ENCODE measurements around the gene ZFP36L1.
A peak's percentile ranks its signal among the peaks of the same experiment; 100 is the strongest.

ZFP36L1 gene

DNA sequence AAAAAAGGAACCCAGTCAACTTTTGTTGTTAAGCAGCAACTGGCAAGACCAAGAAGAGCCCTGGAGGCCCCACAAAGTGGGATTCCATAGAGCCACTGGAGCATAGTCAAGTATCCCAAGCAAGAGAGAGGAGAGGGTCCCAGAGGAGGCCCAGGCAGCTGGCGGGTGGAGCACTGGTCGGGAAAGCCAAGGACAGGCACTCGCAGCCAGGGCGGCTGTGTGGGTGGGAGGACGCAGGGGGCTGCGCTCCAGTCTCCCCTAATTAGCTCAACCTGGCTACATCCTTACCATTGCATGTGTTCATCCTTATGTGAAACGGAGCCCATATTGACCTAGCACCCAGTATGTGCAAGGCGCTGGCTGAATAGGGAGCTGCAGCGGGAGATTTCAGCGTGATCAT lies 18.3 kb upstream of the ZFP36L1 start:
- no peak overlapping the region for H3K4ac ChIP-seq (ENCODE audit: low read depth, low read length)
- peaks cover 27 to 29% of the 10 kb centered on the region in 2 experiments for H3K4me1 ChIP-seq (ENCODE audit: control insufficient read depth in 1 of 2, insufficient read depth in 2 of 2, low read length in 2 of 2)
- H2AFZ ChIP-seq (ENCODE audit: insufficient read depth, low read length, poor library complexity) = no peak overlapping the region

DNA sequence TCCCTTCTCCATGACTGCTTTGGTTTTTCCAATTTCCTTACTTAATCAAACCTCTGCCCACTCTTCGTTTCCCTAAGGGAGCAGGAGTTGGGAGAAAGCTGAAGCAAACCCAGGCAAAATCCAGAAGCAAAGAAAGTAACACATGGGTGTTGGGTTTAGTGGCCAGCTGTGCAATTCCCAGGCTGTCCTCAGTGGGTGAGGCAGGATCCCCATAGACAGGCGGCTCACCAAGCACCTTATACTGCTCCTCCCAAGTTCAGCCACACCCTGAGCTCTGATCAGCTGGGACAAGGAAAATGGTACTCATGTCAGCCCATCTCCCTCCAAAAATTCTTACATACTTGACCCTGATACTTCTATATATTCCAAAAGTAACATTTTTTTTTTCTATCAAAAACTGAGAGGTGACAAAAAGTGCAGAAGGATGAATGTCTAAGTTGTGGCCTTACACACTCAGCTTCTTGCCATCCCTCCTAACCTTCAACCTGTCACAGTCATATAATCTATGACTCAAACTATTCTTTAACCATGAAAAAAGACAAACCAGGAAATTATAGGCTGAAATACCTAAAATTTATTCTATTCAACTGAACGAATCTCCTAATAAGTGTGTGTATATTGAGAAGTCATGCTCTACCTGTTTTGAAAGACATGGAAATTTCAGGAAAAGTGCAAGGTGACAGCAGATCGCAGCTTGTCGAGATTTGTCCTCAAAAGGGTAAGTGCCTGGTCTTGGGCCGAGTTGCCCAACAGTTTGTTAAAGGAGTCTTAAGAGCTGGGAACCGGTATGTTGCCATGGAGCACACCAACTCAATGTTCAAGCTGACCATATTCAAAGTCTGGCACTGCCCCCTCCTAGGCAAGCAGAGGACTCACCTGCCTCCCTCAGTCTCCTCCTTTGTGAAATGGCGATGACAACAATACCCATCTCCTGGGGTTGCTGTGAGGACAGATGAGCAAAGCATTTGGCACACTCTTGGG lies 17.6 kb upstream of the ZFP36L1 start:
- no peak overlapping the region for H3K23ac ChIP-seq (ENCODE audit: low read length)
- H4K91ac ChIP-seq (ENCODE audit: low read depth, low read length) = no peak overlapping the region
- no peaks in the 10 kb centered on the region for H3K27me3 ChIP-seq (ENCODE audit: insufficient read depth, low read length)
- no peak overlapping the region for H3K14ac ChIP-seq (ENCODE audit: low read length)
- no peak overlapping the region for H3K4me2 ChIP-seq (ENCODE audit: low read length)
- no peak overlapping the region for H2AK5ac ChIP-seq (ENCODE audit: low read length)
- no peak overlapping the region for H2BK120ac ChIP-seq (ENCODE audit: insufficient read depth, low read length, poor library complexity)
- peaks cover 6% of the 10 kb centered on the region for H3K79me2 ChIP-seq (ENCODE audit: control insufficient read depth, insufficient read depth, low read length, poor library complexity)
- H4K8ac ChIP-seq (ENCODE audit: low read depth, low read length) = no peak overlapping the region
- H3K9ac ChIP-seq (ENCODE audit: low read length) = no peak overlapping the region
- H3K9me3 ChIP-seq (ENCODE audit: insufficient read depth, low read depth, low read length) = no peaks in the 10 kb centered on the region
- H3K4me3 ChIP-seq (ENCODE audit: low read depth, low read length) = no peak overlapping the region
- H2BK5ac ChIP-seq (ENCODE audit: low read depth, low read length, poor library complexity) = no peak overlapping the region
- no peak overlapping the region for H3K27ac ChIP-seq (ENCODE audit: low read depth, low read length)
- no CpG with 5 or more reads among the region's 8 CpGs for WGBS (ENCODE audit: extremely low coverage, insufficient coverage, insufficient read length)
- DNase-seq = no peak
- H2AFZ ChIP-seq (ENCODE audit: insufficient read depth, low read length, poor library complexity) = no peak overlapping the region
- H2BK12ac ChIP-seq (ENCODE audit: low read length) = no peak overlapping the region
- no peak overlapping the region for H3K18ac ChIP-seq (ENCODE audit: low read length)
- peaks cover 20 to 22% of the 10 kb centered on the region in 2 experiments for H3K4me1 ChIP-seq (ENCODE audit: control insufficient read depth in 1 of 2, insufficient read depth in 2 of 2, low read length in 2 of 2)
- no peak overlapping the region for H3K4ac ChIP-seq (ENCODE audit: low read depth, low read length)
- peaks cover 16% of the 10 kb centered on the region for H3K79me1 ChIP-seq (ENCODE audit: low read length)
- H3K36me3 ChIP-seq (ENCODE audit: control insufficient read depth in 1 of 2, insufficient read depth in 2 of 2, low read length in 2 of 2) = no peaks in the 10 kb centered on the region
- no peak overlapping the region for H4K12ac ChIP-seq (ENCODE audit: low read depth, low read length)

More for the DNA sequence above, 18.3 kb upstream of the ZFP36L1 start:
- H3K79me1 ChIP-seq (ENCODE audit: low read length) = peaks cover 23% of the 10 kb centered on the region
- H3K36me3 ChIP-seq (ENCODE audit: control insufficient read depth in 1 of 2, insufficient read depth in 2 of 2, low read length in 2 of 2) = no peaks in the 10 kb centered on the region
- H3K9me3 ChIP-seq (ENCODE audit: insufficient read depth, low read depth, low read length) = no peaks in the 10 kb centered on the region
- no peak overlapping the region for H3K4me3 ChIP-seq (ENCODE audit: low read depth, low read length)
- H3K27me3 ChIP-seq (ENCODE audit: insufficient read depth, low read length) = no peaks in the 10 kb centered on the region
- H3K9ac ChIP-seq (ENCODE audit: low read length) = no peak overlapping the region
- no peak overlapping the region for H2BK12ac ChIP-seq (ENCODE audit: low read length)
- H3K27ac ChIP-seq (ENCODE audit: low read depth, low read length) = no peak overlapping the region
- peaks cover 10% of the 10 kb centered on the region for H3K79me2 ChIP-seq (ENCODE audit: control insufficient read depth, insufficient read depth, low read length, poor library complexity)
- no peak overlapping the region for H3K18ac ChIP-seq (ENCODE audit: low read length)
- DNase-seq = no peak
- WGBS (ENCODE audit: extremely low coverage, insufficient coverage, insufficient read length) = no CpG with 5 or more reads among the region's 10 CpGs
- no peak overlapping the region for H4K91ac ChIP-seq (ENCODE audit: low read depth, low read length)
- peak overlapping the region; percentile 44 for H2AK5ac ChIP-seq (ENCODE audit: low read length)
- H2BK120ac ChIP-seq (ENCODE audit: insufficient read depth, low read length, poor library complexity) = no peak overlapping the region
- no peak overlapping the region for H4K8ac ChIP-seq (ENCODE audit: low read depth, low read length)
- H3K4me2 ChIP-seq (ENCODE audit: low read length) = no peak overlapping the region
- H3K23ac ChIP-seq (ENCODE audit: low read length) = no peak overlapping the region
- H2BK5ac ChIP-seq (ENCODE audit: low read depth, low read length, poor library complexity) = no peak overlapping the region
- no peak overlapping the region for H3K14ac ChIP-seq (ENCODE audit: low read length)
- no peak overlapping the region for H4K12ac ChIP-seq (ENCODE audit: low read depth, low read length)

DNA sequence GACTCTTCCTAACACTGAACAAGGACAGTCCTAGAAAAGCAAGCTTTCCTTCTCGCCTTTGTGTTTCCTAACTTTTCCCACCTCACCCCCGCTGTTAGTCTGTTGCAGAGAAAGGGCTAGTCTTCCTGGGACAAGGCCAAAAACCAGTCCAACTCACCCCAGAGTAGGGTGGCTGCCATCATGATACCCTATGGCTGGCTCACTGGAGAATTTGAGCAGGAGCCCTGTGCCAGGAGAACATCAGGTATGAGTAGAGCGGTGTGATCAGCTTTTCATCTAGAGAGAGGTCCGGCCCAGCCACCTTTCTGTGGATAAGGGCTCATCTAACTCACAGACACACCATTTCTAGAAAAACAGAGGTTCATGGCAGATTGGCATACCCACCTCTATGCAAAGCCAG lies 16.7 kb upstream of the ZFP36L1 start:
- no peak overlapping the region for H3K4ac ChIP-seq (ENCODE audit: low read depth, low read length)
- H3K79me1 ChIP-seq (ENCODE audit: low read length) = peaks cover 12% of the 10 kb centered on the region
- H2AFZ ChIP-seq (ENCODE audit: insufficient read depth, low read length, poor library complexity) = no peak overlapping the region
- no peak overlapping the region for H3K4me2 ChIP-seq (ENCODE audit: low read length)
- peak overlapping the region; percentile 20 for H3K18ac ChIP-seq (ENCODE audit: low read length)
- no peak overlapping the region for H3K9ac ChIP-seq (ENCODE audit: low read length)
- no peak overlapping the region for H3K14ac ChIP-seq (ENCODE audit: low read length)
- no peak overlapping the region for H2BK5ac ChIP-seq (ENCODE audit: low read depth, low read length, poor library complexity)
- H2BK12ac ChIP-seq (ENCODE audit: low read length) = no peak overlapping the region
- H3K4me1 ChIP-seq (ENCODE audit: control insufficient read depth in 1 of 2, insufficient read depth in 2 of 2, low read length in 2 of 2) = peaks cover 15 to 16% of the 10 kb centered on the region in 2 experiments
- no peak overlapping the region for H3K23ac ChIP-seq (ENCODE audit: low read length)
- no peak overlapping the region for H4K91ac ChIP-seq (ENCODE audit: low read depth, low read length)
- no peaks in the 10 kb centered on the region for H3K36me3 ChIP-seq (ENCODE audit: control insufficient read depth in 1 of 2, insufficient read depth in 2 of 2, low read length in 2 of 2)
- no peaks in the 10 kb centered on the region for H3K27me3 ChIP-seq (ENCODE audit: insufficient read depth, low read length)
- no peak overlapping the region for H2BK120ac ChIP-seq (ENCODE audit: insufficient read depth, low read length, poor library complexity)
- no peak overlapping the region for H4K8ac ChIP-seq (ENCODE audit: low read depth, low read length)
- DNase-seq = no peak
- H2AK5ac ChIP-seq (ENCODE audit: low read length) = peak overlapping the region; percentile 22
- H4K12ac ChIP-seq (ENCODE audit: low read depth, low read length) = no peak overlapping the region
- no peak overlapping the region for H3K27ac ChIP-seq (ENCODE audit: low read depth, low read length)
- no peak overlapping the region for H3K4me3 ChIP-seq (ENCODE audit: low read depth, low read length)
- no CpG with 5 or more reads among the region's 4 CpGs for WGBS (ENCODE audit: extremely low coverage, insufficient coverage, insufficient read length)
- peaks cover 3% of the 10 kb centered on the region for H3K79me2 ChIP-seq (ENCODE audit: control insufficient read depth, insufficient read depth, low read length, poor library complexity)
- H3K9me3 ChIP-seq (ENCODE audit: insufficient read depth, low read depth, low read length) = no peaks in the 10 kb centered on the region

DNA sequence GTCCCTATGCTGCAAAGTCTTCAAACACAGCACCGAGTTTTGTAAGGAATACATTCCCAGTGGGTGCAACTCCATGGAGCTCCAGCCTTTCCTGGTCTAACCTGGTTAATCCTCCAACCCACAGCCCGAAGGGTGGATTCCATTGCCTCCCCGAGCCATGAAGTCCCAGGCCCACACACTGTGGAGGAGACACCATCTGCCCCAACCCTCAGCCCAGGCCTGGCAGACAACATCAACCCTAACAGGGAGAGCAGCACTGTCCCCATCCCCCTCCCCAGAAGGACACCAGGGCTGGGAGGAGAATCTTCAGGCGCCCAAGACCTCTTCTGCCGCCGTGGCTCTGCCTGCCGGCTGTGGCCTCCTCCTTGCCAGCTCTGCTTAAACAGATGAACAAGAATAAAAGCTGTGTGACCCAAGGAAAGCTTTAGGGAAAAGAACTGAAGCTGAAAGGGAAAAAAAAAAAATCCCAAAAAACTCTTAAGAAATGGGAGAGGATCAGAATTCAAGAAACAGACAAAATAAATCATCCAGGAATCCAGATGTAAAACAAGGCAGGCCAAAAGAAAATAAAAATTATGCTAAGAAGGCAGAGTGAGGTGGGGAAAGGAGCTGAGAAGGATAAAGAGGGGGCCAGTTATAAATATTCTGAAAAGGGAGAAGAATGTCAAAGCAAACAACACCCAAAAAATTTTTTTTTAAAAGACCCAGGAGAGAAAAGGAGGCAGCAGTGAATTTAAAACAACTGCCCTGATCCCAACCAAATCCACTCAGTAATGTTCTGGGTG lies 16.0 kb upstream of the ZFP36L1 start:
- Histone ChIP-seq H3K4me2 (ENCODE audit: low read length) (no peak overlapping the region), H2AFZ (ENCODE audit: insufficient read depth, low read length, poor library complexity) (no peak overlapping the region), H3K14ac (ENCODE audit: low read length) (no peak overlapping the region), H3K27ac (ENCODE audit: low read depth, low read length) (no peak overlapping the region), H3K4ac (ENCODE audit: low read depth, low read length) (no peak overlapping the region), H3K36me3 (ENCODE audit: control insufficient read depth in 1 of 2, insufficient read depth in 2 of 2, low read length in 2 of 2) (no peaks in the 10 kb centered on the region), H3K79me1 (ENCODE audit: low read length) (peaks cover 6% of the 10 kb centered on the region), H2AK5ac (ENCODE audit: low read length) (peak overlapping the region; percentile 94), H3K79me2 (ENCODE audit: control insufficient read depth, insufficient read depth, low read length, poor library complexity) (no peaks in the 10 kb centered on the region), H3K4me1 (ENCODE audit: control insufficient read depth in 1 of 2, insufficient read depth in 2 of 2, low read length in 2 of 2) (peaks cover 9% of the 10 kb centered on the region in 2 experiments), H4K8ac (ENCODE audit: low read depth, low read length) (no peak overlapping the region), H4K12ac (ENCODE audit: low read depth, low read length) (no peak overlapping the region), H2BK5ac (ENCODE audit: low read depth, low read length, poor library complexity) (no peak overlapping the region), H3K9ac (ENCODE audit: low read length) (no peak overlapping the region), H3K9me3 (ENCODE audit: insufficient read depth, low read depth, low read length) (no peaks in the 10 kb centered on the region), H3K23ac (ENCODE audit: low read length) (no peak overlapping the region), H2BK120ac (ENCODE audit: insufficient read depth, low read length, poor library complexity) (no peak overlapping the region), H3K27me3 (ENCODE audit: insufficient read depth, low read length) (no peaks in the 10 kb centered on the region), H2BK12ac (ENCODE audit: low read length) (no peak overlapping the region), H3K18ac (ENCODE audit: low read length) (no peak overlapping the region), H3K4me3 (ENCODE audit: low read depth, low read length) (no peak overlapping the region), H4K91ac (ENCODE audit: low read depth, low read length) (peak overlapping the region; percentile 32)
- no CpG with 5 or more reads among the region's 7 CpGs for WGBS (ENCODE audit: extremely low coverage, insufficient coverage, insufficient read length)
- DNase-seq = no peak
